GM23248 (cell line): ENCODE data around the gene SGK1.

ENCODE experiments used
- EZH2 ChIP-seq: fragments of 200-600 bp; sonication (generic); IDR thresholded peaks from 2 replicates; pipeline ENCODE4 v1.6.1; 2018; ENCODE audit warnings: antibody characterized with exemption, mild to moderate bottlenecking; ENCODE audit not compliant: insufficient read depth, poor library complexity, severe bottlenecking
- EZH2phosphoT487 ChIP-seq: fragments of 200-600 bp; sonication (generic); IDR thresholded peaks from 2 replicates; pipeline ENCODE4 v1.6.1; 2018; ENCODE audit warnings: antibody characterized with exemption, moderate library complexity, mild to moderate bottlenecking, low read depth; ENCODE audit not compliant: insufficient read depth

GRCh38 chr6:134309983-134310605 lies 7.8 kb downstream of the SGK1 start:
- TF ChIP-seq EZH2 (no peak), EZH2phosphoT487 (no peak)
